ENCODE results near the gene TRAF3IP3. TPM values are rescaled to one million over a fixed set of nuclear protein-coding genes. Genes with fewer than 3 reads are reported as not detected.

The TRAF3IP3 gene
- total RNA-seq, 2 donors from 2014 or later = 3.6 to 4.7 TPM

DNA sequence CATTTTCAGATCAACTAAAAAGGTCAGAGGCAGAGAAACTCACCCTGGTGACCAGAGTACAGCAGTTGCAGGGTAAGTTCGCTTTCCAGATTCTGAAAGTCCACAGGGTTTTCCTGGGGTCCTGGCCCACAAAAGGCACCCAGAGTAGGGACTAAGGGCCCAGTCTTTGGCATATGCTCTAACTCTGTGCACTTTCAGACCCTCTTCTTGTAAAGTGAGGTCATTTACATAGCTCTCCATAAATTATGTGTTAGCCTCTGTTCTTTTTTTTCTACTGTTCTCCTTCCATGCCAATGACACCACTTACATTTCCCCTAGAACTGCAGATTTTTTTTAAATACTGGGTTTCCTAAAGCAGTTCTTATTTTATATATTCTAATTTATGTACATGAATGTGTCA is 22.2 kb downstream of the TRAF3IP3 start:
- ATAC-seq = no peak
- Histone ChIP-seq H3K4me1 (no peaks in the 10 kb centered on the region), H3K9me3 (no peaks in the 10 kb centered on the region), H3K27me3 (no peaks in the 10 kb centered on the region), H3K36me3 (replicated peaks in 1 of 2; ENCODE audit: insufficient read depth in 1 of 2, low read depth in 2 of 2) (no peaks in the 10 kb centered on the region), H3K4me3 (no peak overlapping the region), H3K27ac (no peak overlapping the region)
- WGBS, 2 donors = 88 to 89% methylated on average over 1 of the region's 1 CpG
- intact Hi-C loops (cut with DNase I) = no loop called here
- TF ChIP-seq, protein P1, sequence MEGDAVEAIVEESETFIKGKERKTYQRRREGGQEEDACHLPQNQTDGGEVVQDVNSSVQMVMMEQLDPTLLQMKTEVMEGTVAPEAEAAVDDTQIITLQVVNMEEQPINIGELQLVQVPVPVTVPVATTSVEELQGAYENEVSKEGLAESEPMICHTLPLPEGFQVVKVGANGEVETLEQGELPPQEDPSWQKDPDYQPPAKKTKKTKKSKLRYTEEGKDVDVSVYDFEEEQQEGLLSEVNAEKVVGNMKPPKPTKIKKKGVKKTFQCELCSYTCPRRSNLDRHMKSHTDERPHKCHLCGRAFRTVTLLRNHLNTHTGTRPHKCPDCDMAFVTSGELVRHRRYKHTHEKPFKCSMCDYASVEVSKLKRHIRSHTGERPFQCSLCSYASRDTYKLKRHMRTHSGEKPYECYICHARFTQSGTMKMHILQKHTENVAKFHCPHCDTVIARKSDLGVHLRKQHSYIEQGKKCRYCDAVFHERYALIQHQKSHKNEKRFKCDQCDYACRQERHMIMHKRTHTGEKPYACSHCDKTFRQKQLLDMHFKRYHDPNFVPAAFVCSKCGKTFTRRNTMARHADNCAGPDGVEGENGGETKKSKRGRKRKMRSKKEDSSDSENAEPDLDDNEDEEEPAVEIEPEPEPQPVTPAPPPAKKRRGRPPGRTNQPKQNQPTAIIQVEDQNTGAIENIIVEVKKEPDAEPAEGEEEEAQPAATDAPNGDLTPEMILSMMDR (IDR thresholded peaks at IDR 0.05) = no peak
- DNase-seq = no peak

DNA sequence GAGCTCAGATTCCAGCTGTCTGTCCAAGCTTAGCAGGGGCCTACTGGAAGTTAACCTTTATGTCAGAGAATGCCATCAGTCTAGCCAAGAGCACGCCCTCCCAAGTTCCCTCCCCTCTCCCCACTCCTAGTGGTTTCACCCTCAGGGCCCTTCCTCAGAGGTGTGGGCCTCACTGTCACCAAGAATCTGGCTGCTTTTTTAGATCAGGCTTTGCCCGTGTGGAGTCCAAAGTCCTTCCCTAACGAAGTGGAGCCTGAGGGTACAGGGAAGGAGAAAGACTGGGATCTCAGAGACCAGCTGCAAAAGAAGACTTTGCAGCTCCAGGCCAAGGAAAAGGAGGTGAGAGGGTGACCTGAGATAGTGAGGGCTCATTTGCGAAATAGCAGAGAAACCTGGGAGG is 24.4 kb downstream of the TRAF3IP3 start:
- no peaks in the 10 kb centered on the region for H3K36me3 ChIP-seq (replicated peaks in 1 of 2; ENCODE audit: insufficient read depth in 1 of 2, low read depth in 2 of 2)
- TF ChIP-seq, protein P1 (IDR thresholded peaks at IDR 0.05) = no peak
- TF ChIP-seq POLR2A (IDR thresholded peaks at IDR 0.05) = no peak
- no peaks in the 10 kb centered on the region for H3K27me3 ChIP-seq
- no peak overlapping the region for H3K4me3 ChIP-seq
- no peaks in the 10 kb centered on the region for H3K9me3 ChIP-seq
- peaks cover 14% of the 10 kb centered on the region for H3K4me1 ChIP-seq
- no peak overlapping the region for H3K27ac ChIP-seq
- 72 to 74% methylated on average over 4 of the region's 4 CpGs for WGBS, 2 donors
- ATAC-seq = no peak
- intact Hi-C loops (cut with DNase I) = no loop called here
- DNase-seq = no peak

DNA sequence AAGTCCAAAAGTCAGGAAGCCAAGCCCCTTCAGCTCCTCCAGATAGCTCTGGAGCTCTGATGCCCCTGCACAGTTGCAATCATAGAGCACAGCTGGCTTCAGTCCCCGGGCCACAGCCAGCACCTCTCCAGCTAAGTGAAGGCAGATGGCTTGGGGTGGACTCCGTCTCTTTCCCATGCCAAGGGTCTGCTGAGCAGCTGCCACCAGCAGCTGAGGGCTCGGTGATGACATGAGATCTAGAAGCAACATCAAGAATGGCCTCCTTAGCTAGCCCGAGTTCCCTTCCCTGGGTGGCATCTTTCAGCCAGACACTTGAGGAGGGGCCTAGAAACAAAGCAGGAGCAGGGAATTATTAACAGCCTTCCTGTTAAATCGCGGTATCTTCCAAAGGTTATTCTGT is 27.5 kb downstream of the TRAF3IP3 start:
- H3K4me1 ChIP-seq = peaks cover 35% of the 10 kb centered on the region
- H3K9me3 ChIP-seq = no peaks in the 10 kb centered on the region
- TF ChIP-seq POLR2A (IDR thresholded peaks at IDR 0.05) = no peak
- TF ChIP-seq, protein P1 (IDR thresholded peaks at IDR 0.05) = no peak
- no peaks in the 10 kb centered on the region for H3K36me3 ChIP-seq (replicated peaks in 1 of 2; ENCODE audit: insufficient read depth in 1 of 2, low read depth in 2 of 2)
- ATAC-seq (no peak), DNase-seq (no peak)
- no peaks in the 10 kb centered on the region for H3K27me3 ChIP-seq
- intact Hi-C loops (cut with DNase I) = no loop called here
- no peak overlapping the region for H3K27ac ChIP-seq
- WGBS, 2 donors = 26 to 44% methylated on average over 3 to 6 of the region's 6 CpGs
- H3K4me3 ChIP-seq = peak overlapping the region in 1 of 2 donors; percentile 26

DNA sequence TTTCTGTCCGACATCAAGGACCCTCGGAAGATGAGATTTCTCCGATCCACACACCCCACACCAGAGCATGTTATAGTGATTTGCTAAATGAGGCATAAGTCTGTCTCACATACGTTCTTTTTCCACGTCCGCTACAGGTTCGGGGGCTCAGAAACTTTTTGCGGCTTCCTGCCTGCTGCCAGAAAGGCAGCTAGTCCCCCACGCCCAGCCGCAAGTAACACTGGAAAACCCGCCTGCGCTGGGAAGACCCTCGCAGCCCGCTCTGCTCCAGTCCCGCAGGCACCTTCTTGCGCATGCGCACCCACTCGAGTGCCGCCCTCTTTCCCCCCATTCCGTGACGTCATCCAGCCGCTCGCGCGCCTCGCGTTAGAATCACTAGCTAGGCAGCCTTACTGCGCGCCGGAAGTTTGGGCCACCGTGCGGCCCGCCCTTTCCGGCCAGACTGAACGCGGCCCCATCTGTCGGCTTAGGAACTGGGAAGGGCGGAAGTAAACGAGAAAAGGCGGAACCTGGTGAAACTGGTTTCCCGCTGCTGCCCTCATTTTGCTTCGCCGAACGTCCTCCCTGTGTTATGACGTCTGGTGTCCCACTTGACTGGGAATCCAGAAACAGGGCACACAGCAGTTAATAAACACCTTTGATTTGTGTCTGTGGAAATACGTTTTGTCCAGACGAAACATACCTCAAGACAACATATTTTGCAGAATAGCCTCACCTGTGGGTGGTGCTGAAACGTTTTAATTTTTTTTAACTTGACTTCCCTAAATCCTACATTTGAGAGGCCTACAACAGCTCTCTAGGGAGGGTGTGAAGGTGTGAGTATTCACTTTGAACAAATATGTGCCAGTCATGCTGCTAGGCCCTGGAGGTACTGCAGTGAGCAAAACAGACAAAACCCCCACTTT is 28.7 kb downstream of the TRAF3IP3 start, which contains the start of gene C1orf74:
Gene C1orf74 (minus strand): TSS at position 295 of the 905 bp plus-strand sequence. CDS start 925 bp downstream, outside the sequence.
- Histone ChIP-seq H3K9me3 (no peaks in the 10 kb centered on the region), H3K4me3 (peak within 1 kb of the TSS; percentile 26 to 46), H3K27ac (peak within 1 kb of the TSS; percentile 71 to 89 (median 81)), H3K4me1 (peaks cover 38% of the 10 kb centered on the region), H3K27me3 (no peaks in the 10 kb centered on the region), H3K36me3 (replicated peaks in 1 of 2; ENCODE audit: insufficient read depth in 1 of 2, low read depth in 2 of 2) (peaks cover 4 to 9% of the 10 kb centered on the region in 2 donors)
- peak; percentile 98 for ATAC-seq
- peak; percentile 99 for DNase-seq
- WGBS, 2 donors = 3 to 6% methylated on average over 20 to 48 of the region's 48 CpGs
- intact Hi-C loops (cut with DNase I) = no loop called here
- TF ChIP-seq, protein P1 (IDR thresholded peaks at IDR 0.05) = peak in 3 of 7 experiments; percentile 5 to 33 (median 7)
- TF ChIP-seq POLR2A (IDR thresholded peaks at IDR 0.05) = peak; percentile 32 to 81 (median 79)

Data from body of pancreas (tissue), 4 donors.